ENCODE results near the gene DUSP23. TPM values are rescaled to one million over a fixed set of nuclear protein-coding genes. Genes with fewer than 3 reads are reported as not detected.

Gene DUSP23
- total and polyA plus RNA-seq, 2 donors (not counting 3 experiments of a cell fraction or from before 2014, with no cell fraction given), result 82.5 to 197 TPM

- no peaks in the 10 kb centered on the region for H3K9me1 ChIP-seq (replicated peaks; ENCODE audit: control insufficient read depth, extremely low read depth, insufficient read depth, low read length)
- no peak for DNase-seq (ENCODE audit: low read depth, low spot score)
- FAIRE-seq, result no peak
- no peak overlapping the region for H3K9ac ChIP-seq (replicated peaks; ENCODE audit: extremely low read depth, insufficient read depth, low read length)
- H3K4me2 ChIP-seq (ENCODE audit: insufficient read depth, low read length), result no peak overlapping the region
- H3K9me3 ChIP-seq (replicated peaks; ENCODE audit: control insufficient read depth, insufficient read depth, low read length), result no peaks in the 10 kb centered on the region
- no peak overlapping the region for H3K27ac ChIP-seq (ENCODE audit: insufficient read depth, low read depth, low read length)
- no TSS peak for BruUV-seq (replicated peaks)
- no peaks in the 10 kb centered on the region for H3K36me3 ChIP-seq (ENCODE audit: control insufficient read depth in 2 of 2, extremely low read depth in 1 of 2, insufficient read depth in 2 of 2, low read length in 2 of 2)
- peaks cover 6% of the 10 kb centered on the region for H3K4me1 ChIP-seq (ENCODE audit: control insufficient read depth, extremely low read depth, insufficient read depth, low read length)
- TF ChIP-seq CTCF (IDR thresholded peaks at IDR 0.05; ENCODE audit: extremely low read depth in 1 of 2, insufficient read depth in 1 of 2, low read depth in 1 of 2, low read length in 2 of 2) (no peak), MAX (IDR thresholded peaks at IDR 0.05; ENCODE audit: insufficient read depth, insufficient read length) (no peak), FOS (IDR thresholded peaks at IDR 0.05; ENCODE audit: borderline replicate concordance, insufficient read depth, low read length) (no peak), POLR2A (IDR thresholded peaks at IDR 0.05; ENCODE audit: low read depth, low read length) (no peak), MYC (IDR thresholded peaks at IDR 0.05; ENCODE audit: low read depth, low read length) (no peak), GATA2 (IDR thresholded peaks at IDR 0.05; ENCODE audit: insufficient read depth, insufficient read length, low read depth, low read length) (no peak), POLR2AphosphoS5 (IDR thresholded peaks at IDR 0.05; ENCODE audit: insufficient read depth, low read depth, low read length) (no peak), JUN (IDR thresholded peaks at IDR 0.05; ENCODE audit: borderline replicate concordance, insufficient read depth, insufficient read length, low read depth) (no peak), EZH2 (IDR thresholded peaks at IDR 0.05; ENCODE audit: borderline replicate concordance, low read depth, low read length, severe bottlenecking) (no peak)
- intact Hi-C loops (cut with micrococcal nuclease), result no loop called here
- no peak overlapping the region for H3K4me3 ChIP-seq (replicated peaks in 1 of 3; ENCODE audit: insufficient read depth in 1 of 3, low read depth in 1 of 3, low read length in 3 of 3)
- POLR2A ChIA-PET, result no interaction called here
- H3K79me2 ChIP-seq (ENCODE audit: control insufficient read depth, insufficient read depth, low read length), result no peaks in the 10 kb centered on the region
- no peaks in the 10 kb centered on the region for H3K27me3 ChIP-seq (ENCODE audit: control insufficient read depth in 2 of 2, insufficient read depth in 2 of 2, low read length in 2 of 2)
- CTCF ChIA-PET, result interaction anchor here (1.8 kb wide), 1 partner anchor 107 kb away, joined by 4 read pairs; no protein-coding TSS in a partner anchor
- dilution Hi-C loops (cut with MboI; ENCODE audit: extremely low pct_ligation_motif_present, low sequenced_read_pairs), result no loop called here
- H4K20me1 ChIP-seq (replicated peaks; ENCODE audit: control insufficient read depth, extremely low read depth, insufficient read depth, low read length), result no peaks in the 10 kb centered on the region
- H2AFZ ChIP-seq (ENCODE audit: low read depth, low read length), result no peak overlapping the region
Observed at GRCh38 chr1:159753386-159753785, 27.4 kb upstream of the DUSP23 start.
